Ascending aorta (tissue), 2 donors: Measurements from ENCODE around the gene PEAK1. TPM values are rescaled to one million over a fixed set of nuclear protein-coding genes. Genes with fewer than 3 reads are reported as not detected.

Experiments used
- DNase-seq, 2 donors: peaks; one replicate each; pipeline ENCODE4 v3.0.0-alpha.2; 2019; ENCODE audit warnings: low spot score in 2 of 2
- H3K27ac ChIP-seq, 2 donors: fragments of 200-600 bp; sonication (generic); one replicate each; pipeline ENCODE4 v1.5.1; 2016 to 2017; ENCODE audit warnings: mild to moderate bottlenecking in 1 of 2
- H3K27me3 ChIP-seq: fragments of 200-600 bp; sonication (generic); one replicate; pipeline ENCODE4 v1.5.1; 2017
- H3K36me3 ChIP-seq, 2 donors: fragments of 200-600 bp; sonication (generic); one replicate each; pipeline ENCODE4 v1.5.1; 2016
- H3K4me1 ChIP-seq, 2 donors: fragments of 200-600 bp; sonication (generic); one replicate each; pipeline ENCODE4 v1.5.1; 2016 to 2017; ENCODE audit warnings: mild to moderate bottlenecking in 1 of 2
- H3K4me3 ChIP-seq, 2 donors: fragments of 200-600 bp; sonication (generic); one replicate each; pipeline ENCODE4 v1.5.1; 2016 to 2017; ENCODE audit warnings: mild to moderate bottlenecking in 1 of 2
- H3K9me3 ChIP-seq, 2 donors: fragments of 200-600 bp; sonication (generic); one replicate each; pipeline ENCODE4 v1.5.1; 2016
- intact Hi-C: fragments of 100-400 bp; cut with DNase I; formaldehyde crosslinking; loops from one replicate; pipeline ENCODE4 v1.15.1; 2023
- total RNA-seq: library from RNA; depleted of rRNA; stranded (reverse); fragments of >200 nt; gene quantifications from one replicate; pipeline ENCODE4 v1.1.0, GENCODE V29; 2016
- TF ChIP-seq, protein P1 (sequence below), 3 experiments: fragments of 200-600 bp in 2 of 3; fragments of 450-650 bp in 1 of 3; sonication (generic) in 2 of 3; IDR thresholded peaks; one replicate each; pipeline ENCODE4 v1.5.1; 2016 to 2019; ENCODE audit warnings: antibody characterized with exemption in 3 of 3, mild to moderate bottlenecking in 1 of 3, moderate library complexity in 1 of 3

PEAK1 gene
- total RNA-seq, 1 donor from 2014 or later = 53.7 TPM

DNA sequence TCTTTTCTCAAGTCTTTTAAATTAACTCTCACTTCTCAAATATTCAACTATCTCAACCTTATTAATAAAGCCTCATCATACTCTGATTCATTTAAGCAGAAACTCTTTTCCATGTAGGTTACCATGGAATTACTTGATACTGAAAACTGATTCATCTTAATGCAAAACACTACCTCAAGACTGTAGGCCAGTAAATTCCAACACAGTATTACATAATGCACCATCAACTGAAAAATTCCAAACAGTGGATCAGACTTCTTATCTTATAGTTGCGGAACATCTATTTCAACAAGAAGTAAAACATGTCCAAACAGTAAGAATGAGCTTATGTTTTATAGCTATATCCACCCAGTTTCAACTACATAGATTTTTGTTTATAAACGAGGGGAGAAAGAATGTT, 124.5 kb downstream of the PEAK1 start:
- Histone ChIP-seq H3K4me3 (no peak overlapping the region), H3K4me1 (no peaks in the 10 kb centered on the region), H3K36me3 (no peaks in the 10 kb centered on the region), H3K9me3 (no peaks in the 10 kb centered on the region), H3K27ac (no peak overlapping the region), H3K27me3 (no peaks in the 10 kb centered on the region)
- TF ChIP-seq, protein P1, sequence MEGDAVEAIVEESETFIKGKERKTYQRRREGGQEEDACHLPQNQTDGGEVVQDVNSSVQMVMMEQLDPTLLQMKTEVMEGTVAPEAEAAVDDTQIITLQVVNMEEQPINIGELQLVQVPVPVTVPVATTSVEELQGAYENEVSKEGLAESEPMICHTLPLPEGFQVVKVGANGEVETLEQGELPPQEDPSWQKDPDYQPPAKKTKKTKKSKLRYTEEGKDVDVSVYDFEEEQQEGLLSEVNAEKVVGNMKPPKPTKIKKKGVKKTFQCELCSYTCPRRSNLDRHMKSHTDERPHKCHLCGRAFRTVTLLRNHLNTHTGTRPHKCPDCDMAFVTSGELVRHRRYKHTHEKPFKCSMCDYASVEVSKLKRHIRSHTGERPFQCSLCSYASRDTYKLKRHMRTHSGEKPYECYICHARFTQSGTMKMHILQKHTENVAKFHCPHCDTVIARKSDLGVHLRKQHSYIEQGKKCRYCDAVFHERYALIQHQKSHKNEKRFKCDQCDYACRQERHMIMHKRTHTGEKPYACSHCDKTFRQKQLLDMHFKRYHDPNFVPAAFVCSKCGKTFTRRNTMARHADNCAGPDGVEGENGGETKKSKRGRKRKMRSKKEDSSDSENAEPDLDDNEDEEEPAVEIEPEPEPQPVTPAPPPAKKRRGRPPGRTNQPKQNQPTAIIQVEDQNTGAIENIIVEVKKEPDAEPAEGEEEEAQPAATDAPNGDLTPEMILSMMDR (IDR thresholded peaks at IDR 0.05) = no peak
- intact Hi-C loops = no loop called here
- no peak for DNase-seq

DNA sequence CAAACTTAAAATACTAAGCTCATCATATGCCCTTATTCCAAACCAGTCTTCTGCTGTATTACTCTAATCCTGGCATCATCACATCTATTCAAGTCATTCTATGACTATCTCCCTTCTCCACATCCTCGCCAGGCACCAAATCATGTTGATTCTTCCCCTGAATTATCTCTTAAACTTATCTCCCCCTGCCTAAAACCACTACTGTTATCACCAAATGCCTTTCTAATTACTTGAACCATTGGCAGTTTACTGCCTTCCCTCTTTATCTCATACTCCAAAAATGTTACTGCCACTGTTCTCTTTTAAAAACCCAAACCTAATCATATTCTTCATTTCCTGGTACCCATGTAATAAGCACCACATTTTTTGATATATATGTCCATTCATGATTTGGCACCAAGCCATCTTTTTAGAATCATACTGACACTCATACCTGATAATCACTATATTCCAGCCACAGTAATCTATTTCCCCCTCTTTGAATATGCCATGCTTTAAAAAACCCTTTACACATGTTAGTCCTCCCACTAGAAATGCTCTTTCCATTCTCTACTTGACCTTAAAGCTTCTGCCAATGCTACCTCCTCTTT, 126.8 kb downstream of the PEAK1 start:
- Histone ChIP-seq H3K36me3 (no peaks in the 10 kb centered on the region), H3K4me3 (no peak overlapping the region), H3K4me1 (no peaks in the 10 kb centered on the region), H3K9me3 (no peaks in the 10 kb centered on the region), H3K27ac (no peak overlapping the region), H3K27me3 (no peaks in the 10 kb centered on the region)
- TF ChIP-seq, protein P1 (IDR thresholded peaks at IDR 0.05) = no peak
- DNase-seq = no peak
- intact Hi-C loops = no loop called here

DNA sequence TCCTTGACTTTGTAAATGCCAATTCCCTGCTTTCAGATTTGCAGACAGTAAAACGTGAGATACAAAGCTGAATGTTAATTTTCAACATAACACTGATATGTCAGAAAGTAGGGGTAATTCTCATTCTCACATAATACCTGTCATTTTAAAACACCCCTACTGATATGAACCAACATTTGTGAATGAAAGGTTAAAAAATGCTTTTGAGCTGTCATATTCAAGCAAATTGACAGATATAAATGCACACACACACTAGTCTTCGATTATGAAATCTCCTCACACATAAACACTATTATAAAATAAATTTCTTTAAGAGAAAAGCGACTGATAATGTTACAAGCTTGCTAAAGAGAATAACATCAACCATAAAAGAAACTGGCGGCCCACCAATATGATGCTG, 128.8 kb downstream of the PEAK1 start:
- Histone ChIP-seq H3K4me3 (no peak overlapping the region), H3K9me3 (no peaks in the 10 kb centered on the region), H3K27ac (no peak overlapping the region), H3K27me3 (no peaks in the 10 kb centered on the region), H3K4me1 (no peaks in the 10 kb centered on the region), H3K36me3 (no peaks in the 10 kb centered on the region)
- intact Hi-C loops = no loop called here
- TF ChIP-seq, protein P1 (IDR thresholded peaks at IDR 0.05) = no peak
- no peak for DNase-seq

DNA sequence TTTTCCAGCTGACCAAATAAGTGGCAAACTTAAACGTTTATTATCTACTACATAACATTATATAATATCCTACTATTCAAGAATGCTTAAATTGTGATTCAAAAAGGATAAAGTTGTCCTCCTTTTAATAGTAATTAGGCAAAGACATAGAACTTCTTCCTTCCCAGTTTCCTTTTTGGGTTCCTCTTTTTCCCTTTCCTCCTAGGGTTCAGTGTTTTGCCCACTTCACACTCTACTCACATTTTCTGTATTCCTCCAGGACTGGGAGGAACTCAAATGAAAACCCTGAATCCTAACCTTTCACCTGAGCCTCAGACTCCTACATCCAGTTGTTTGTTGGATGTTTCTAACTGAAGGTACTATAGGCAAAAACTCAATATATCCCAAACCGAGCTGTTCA, 132.5 kb downstream of the PEAK1 start:
- H3K27me3 ChIP-seq = no peaks in the 10 kb centered on the region
- H3K27ac ChIP-seq = no peak overlapping the region
- H3K4me1 ChIP-seq = no peaks in the 10 kb centered on the region
- intact Hi-C loops = no loop called here
- H3K9me3 ChIP-seq = no peaks in the 10 kb centered on the region
- H3K36me3 ChIP-seq = peaks cover 0 to 6% of the 10 kb centered on the region in 2 donors
- DNase-seq = no peak
- TF ChIP-seq, protein P1 (IDR thresholded peaks at IDR 0.05) = no peak
- H3K4me3 ChIP-seq = no peak overlapping the region

DNA sequence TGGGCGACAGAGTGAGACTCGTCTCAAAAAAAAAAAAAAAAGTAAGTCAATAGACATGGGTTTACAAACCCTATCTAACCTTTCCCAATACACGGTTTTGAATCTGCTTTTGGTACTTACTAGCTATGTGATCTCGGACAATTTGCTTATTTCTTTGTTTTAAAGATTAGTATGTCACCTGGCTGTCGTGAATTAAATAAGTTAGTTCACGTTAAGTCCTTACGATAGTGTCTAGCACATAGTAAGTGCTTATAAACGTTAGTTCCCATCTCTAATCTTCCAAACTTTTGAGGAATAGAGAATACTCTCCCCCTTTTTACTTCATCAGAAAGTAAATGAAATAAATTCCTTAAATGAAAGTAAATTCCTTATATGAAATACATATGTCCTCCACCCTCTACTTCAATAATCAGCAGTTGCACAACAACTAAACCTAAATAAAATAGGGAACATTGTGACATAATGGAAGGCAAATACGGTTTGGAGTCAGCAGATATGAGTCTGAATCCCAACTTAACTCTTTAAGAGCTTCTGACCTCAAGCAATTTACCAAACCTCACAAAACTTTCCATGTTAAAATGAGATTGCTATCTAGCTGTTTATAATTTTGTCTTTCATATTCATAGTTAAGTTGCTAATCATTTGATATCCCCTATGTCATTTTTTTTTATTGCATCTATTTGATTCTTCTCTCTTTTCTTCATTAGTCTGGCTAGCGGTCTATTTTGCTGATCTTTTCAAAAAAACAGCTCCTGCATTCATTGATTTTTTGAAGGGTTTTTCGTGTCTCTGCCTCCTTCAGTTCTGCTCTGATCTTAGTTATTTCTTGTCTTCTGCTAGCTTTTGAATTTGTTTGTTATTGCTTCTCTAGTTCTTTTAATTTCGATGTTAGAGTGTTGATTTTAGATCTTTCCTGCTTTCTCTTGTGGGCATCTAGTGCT, 134.6 kb downstream of the PEAK1 start:
- TF ChIP-seq, protein P1 (IDR thresholded peaks at IDR 0.05) = no peak
- intact Hi-C loops = no loop called here
- peaks cover 0 to 3% of the 10 kb centered on the region in 2 donors for H3K4me1 ChIP-seq

More for the DNA sequence above, 134.6 kb downstream of the PEAK1 start:
- no peak for DNase-seq
- Histone ChIP-seq H3K27ac (no peak overlapping the region), H3K27me3 (no peaks in the 10 kb centered on the region), H3K36me3 (peaks cover 0 to 6% of the 10 kb centered on the region in 2 donors), H3K4me3 (no peak overlapping the region), H3K9me3 (no peaks in the 10 kb centered on the region)
